HUES48 (cell line): ENCODE data around the gene PIK3R1.

ENCODE experiments used
- H3K27ac ChIP-seq: one replicate; pipeline ENCODE4 v1.7.0; 2013; ENCODE audit warnings: low read depth, low read length, inconsistent platforms
- H3K27me3 ChIP-seq: 2 replicates; pipeline ENCODE4 v1.6.1; 2013; ENCODE audit warnings: mild to moderate bottlenecking, low read length; ENCODE audit not compliant: control insufficient read depth, insufficient read depth
- H3K36me3 ChIP-seq: 2 replicates; pipeline ENCODE4 v1.6.1; 2013; ENCODE audit warnings: low read length; ENCODE audit not compliant: control insufficient read depth, insufficient read depth
- H3K4me1 ChIP-seq: 2 replicates; pipeline ENCODE4 v1.6.1; 2013; ENCODE audit warnings: mild to moderate bottlenecking, low read length; ENCODE audit not compliant: control insufficient read depth, insufficient read depth
- H3K4me3 ChIP-seq: 2 replicates; pipeline ENCODE4 v1.5.1; 2013; ENCODE audit warnings: mild to moderate bottlenecking, low read depth, low read length
- H3K9ac ChIP-seq: 2 replicates; pipeline ENCODE4 v1.6.1; 2013; ENCODE audit warnings: mild to moderate bottlenecking, low read depth, low read length, moderate library complexity
- H3K9me3 ChIP-seq: 2 replicates; pipeline ENCODE4 v1.6.1; 2013; ENCODE audit warnings: low read length; ENCODE audit not compliant: control insufficient read depth, insufficient read depth

Gene PIK3R1

DNA sequence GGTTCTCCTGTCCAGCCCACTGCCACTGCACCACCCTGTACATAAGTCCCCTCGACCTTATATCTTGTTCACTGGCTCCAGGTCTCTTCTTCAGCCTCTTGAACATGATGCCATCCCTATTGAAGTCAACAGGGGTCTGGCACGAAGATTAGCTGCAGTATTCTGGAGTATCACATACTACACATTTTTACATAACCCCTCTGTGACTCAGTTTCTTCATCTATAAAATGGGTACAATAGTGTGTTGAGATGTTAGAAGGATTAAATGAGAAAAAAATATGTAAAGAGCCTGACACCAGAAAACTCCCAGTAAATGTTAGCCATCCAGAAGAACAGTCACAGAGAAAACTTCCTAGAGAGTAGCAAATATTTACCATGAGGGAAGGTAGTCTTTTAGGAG lies 98.9 kb downstream of the PIK3R1 start:
- Histone ChIP-seq H3K36me3 (no peaks in the 10 kb centered on the region), H3K4me1 (no peaks in the 10 kb centered on the region), H3K4me3 (no peak overlapping the region), H3K9ac (no peak overlapping the region), H3K27me3 (no peaks in the 10 kb centered on the region), H3K9me3 (no peaks in the 10 kb centered on the region), H3K27ac (no peak overlapping the region)

DNA sequence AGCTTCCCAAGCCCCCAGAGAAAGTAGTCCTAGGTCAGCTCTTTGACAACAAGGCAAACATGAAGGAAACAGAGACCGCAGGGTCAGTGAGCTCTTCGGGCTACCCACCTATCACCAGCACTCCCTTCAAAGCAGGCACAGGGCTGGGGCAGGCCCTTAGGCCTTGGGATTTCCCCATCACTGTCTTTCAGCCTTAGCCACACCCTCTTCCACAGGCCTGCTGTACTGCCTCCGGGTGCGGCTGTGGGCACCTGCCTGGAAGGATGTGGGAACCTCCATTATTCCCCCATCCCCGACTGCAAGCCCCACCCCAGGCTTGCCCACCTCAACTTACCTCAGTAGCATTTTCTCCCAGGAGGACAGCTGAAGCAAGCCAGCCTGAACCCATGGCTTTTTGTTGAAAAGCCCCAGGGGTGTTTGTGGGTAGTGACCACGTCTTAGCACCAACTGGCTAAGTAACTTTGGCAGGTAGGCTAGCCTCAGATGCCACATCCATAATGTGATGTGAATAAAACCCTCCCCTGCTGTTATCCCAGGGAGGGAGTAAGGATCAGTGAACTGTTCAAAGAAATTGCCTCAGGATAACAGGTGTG lies 100.2 kb downstream of the PIK3R1 start:
- Histone ChIP-seq H3K36me3 (no peaks in the 10 kb centered on the region), H3K4me1 (no peaks in the 10 kb centered on the region), H3K9me3 (no peaks in the 10 kb centered on the region), H3K9ac (no peak overlapping the region), H3K27ac (no peak overlapping the region), H3K4me3 (no peak overlapping the region), H3K27me3 (no peaks in the 10 kb centered on the region)

DNA sequence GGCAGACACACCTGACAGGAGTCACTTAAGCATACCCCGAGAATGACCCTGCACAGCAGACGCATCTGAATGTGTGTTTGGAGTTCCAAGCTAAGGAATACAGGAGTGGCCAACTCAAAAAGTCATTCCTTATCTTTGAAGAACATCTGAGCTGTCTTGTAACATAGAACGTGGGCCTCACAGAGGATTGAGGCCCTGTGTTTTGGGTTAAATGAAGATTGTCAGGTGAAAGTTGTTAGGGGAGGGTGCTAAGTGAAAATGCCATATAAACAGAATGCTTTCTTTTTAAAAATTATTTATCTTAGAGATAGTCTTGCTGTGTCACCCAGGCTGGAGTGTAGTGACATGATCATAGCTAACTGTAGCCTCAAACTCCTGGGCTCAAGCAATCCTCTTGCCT lies 100.9 kb downstream of the PIK3R1 start:
- Histone ChIP-seq H3K27me3 (no peaks in the 10 kb centered on the region), H3K9ac (no peak overlapping the region), H3K27ac (no peak overlapping the region), H3K9me3 (no peaks in the 10 kb centered on the region), H3K4me1 (no peaks in the 10 kb centered on the region), H3K36me3 (no peaks in the 10 kb centered on the region), H3K4me3 (no peak overlapping the region)

DNA sequence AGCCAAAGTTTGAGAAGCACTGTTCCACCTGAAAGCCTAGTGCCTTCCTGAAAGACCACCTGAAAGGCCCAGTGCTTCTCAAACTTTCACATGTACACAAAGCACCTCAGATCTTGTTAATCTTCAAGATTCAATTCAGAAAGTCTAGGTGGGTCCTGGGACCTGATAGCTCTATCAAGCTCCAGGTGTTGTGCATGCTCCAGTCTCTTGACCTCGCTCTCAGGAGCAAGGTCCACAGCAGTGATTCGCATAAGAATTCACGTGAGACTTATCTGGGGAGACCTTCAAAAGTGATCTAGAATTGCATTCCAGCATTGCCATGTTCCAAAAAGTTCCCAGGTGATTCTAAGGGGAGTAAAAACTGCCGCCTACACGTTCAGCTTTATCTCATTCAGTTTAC lies 102.1 kb downstream of the PIK3R1 start:
- Histone ChIP-seq H3K27me3 (no peaks in the 10 kb centered on the region), H3K36me3 (no peaks in the 10 kb centered on the region), H3K4me3 (no peak overlapping the region), H3K4me1 (no peaks in the 10 kb centered on the region), H3K27ac (no peak overlapping the region), H3K9ac (no peak overlapping the region), H3K9me3 (no peaks in the 10 kb centered on the region)

DNA sequence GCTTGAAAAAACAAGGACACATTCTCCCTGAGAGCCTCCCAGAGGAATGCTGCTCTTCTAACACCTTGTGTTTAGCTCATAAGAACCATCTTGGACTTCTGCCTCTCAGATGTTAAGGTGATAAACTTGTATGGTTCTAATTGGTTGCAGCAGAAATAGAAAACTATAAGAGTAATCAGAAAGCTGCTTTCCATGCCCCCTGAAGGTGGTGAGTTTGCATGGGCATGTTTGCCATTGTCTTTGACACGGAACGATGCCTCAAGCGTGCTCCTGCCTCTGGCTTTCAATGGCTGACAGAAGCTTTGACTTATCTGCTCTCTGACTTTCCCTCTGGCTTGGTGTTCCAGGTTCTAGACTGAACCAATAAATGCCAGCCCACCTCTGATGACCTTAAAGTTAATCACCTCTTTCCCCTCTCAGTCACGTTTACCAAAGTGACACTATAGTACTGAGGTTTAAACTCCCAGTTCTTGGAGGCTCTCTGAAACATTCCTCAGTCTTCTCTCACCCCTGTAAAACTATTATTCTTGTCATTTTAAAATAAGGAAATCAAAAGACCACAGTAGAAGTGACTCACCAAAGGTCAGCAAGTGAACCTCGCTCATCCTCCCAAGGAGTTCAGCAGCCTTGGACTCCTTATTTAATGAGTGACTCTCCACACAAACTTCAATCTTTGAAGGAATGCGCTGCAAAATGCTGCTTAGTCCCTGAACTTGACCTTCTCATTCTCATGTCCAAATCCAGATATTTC lies 103.6 kb downstream of the PIK3R1 start:
- H3K4me3 ChIP-seq, result no peak overlapping the region
- no peak overlapping the region for H3K9ac ChIP-seq
- no peak overlapping the region for H3K27ac ChIP-seq
- H3K36me3 ChIP-seq, result no peaks in the 10 kb centered on the region
- H3K4me1 ChIP-seq, result no peaks in the 10 kb centered on the region
- H3K9me3 ChIP-seq, result no peaks in the 10 kb centered on the region
- H3K27me3 ChIP-seq, result no peaks in the 10 kb centered on the region

DNA sequence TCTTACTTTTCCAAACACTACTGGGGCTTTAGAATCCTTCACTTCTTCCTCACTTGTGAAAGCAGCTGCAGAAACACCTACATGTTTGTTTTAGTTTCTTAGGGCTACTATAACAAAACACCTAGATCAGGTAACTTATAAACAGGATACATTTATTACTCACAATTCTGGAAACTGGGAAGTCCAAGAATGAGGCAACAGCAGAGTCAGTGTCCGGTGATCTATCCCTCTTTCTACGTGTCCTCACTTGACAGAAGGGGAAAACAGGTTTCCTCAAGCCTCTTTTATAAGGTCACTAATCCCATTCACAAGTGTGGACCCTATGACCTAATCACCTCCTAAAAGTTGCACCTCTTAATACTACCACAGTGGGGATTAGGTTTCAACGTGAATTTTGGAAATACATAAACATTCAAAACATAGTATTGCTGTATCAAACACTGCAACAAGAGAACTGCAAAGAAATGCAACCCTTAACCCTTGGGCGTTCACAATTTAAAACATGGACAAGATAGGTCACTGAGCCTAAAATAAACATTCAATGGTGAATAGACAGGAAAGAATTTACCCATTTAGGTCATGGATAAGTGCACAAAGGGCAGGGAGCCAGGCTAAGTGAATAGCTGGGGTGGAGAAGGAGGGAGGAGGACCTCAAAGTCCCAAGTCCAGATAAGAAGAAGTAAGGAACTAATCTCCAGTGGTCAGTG lies 104.3 kb downstream of the PIK3R1 start:
- no peak overlapping the region for H3K4me3 ChIP-seq
- no peaks in the 10 kb centered on the region for H3K27me3 ChIP-seq
- no peak overlapping the region for H3K27ac ChIP-seq
- no peaks in the 10 kb centered on the region for H3K36me3 ChIP-seq
- H3K9ac ChIP-seq, result no peak overlapping the region
- no peaks in the 10 kb centered on the region for H3K4me1 ChIP-seq
- no peaks in the 10 kb centered on the region for H3K9me3 ChIP-seq

DNA sequence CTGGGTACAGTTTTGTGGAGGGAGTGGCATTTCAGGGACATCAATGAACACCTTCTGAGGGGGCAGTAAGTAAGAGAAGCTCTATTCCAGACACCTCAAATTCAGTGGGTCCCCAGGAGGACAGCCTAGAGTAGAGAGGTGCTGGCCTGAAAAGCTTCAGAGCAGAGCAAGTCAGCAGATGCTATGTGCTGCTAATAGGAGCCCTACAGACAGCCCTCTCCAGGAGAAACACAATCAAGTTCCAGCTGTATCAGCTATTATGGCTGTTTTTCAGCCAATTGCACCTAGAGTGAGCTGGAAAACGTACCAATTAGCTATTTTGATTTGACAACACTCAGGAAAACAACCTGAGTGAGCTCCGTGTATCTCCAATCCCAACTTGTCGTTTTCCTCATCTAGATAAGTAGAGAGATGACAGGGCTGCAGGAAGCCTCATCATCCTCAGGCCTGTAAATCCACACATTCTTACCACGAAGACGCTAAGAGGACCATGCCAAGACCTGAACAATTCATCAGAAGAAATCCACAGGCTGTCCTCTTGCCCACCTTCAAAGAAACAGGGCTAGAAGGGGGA lies 104.9 kb downstream of the PIK3R1 start:
- Histone ChIP-seq H3K9ac (no peak overlapping the region), H3K36me3 (no peaks in the 10 kb centered on the region), H3K27ac (no peak overlapping the region), H3K27me3 (no peaks in the 10 kb centered on the region), H3K9me3 (0 out of 2 replicates have a peak, but pooled peaks cover 3% of the 10 kb centered on the region), H3K4me1 (no peaks in the 10 kb centered on the region), H3K4me3 (no peak overlapping the region)

DNA sequence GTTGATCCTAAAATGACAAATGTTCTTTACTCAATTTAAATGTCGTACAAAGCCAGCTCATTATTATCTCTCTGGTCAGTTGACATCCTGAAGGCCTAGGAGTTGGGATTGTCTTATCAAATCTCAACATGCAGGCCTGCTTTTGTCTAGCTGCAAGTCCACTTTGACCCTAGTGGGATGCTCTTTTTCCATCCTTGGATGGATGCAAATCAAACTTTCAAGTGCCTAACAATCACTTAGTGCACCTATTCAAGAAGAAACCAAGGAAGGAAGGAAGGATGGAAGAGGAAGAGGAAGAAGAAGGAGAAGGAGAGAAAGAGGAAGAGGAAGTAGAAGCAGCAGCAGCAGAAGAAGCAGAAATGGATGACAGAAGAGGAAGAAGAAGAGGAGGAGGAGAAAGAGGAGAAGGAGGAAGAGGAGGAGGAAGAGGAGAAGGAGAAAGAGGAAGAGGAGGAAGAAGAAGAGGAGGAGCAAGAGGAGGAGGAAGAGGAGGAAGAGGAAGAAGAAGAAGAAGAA lies 109.6 kb downstream of the PIK3R1 start:
- Histone ChIP-seq H3K4me3 (no peak overlapping the region), H3K27me3 (no peaks in the 10 kb centered on the region), H3K9me3 (0 out of 2 replicates have a peak, but pooled peaks cover 3% of the 10 kb centered on the region), H3K9ac (no peak overlapping the region), H3K4me1 (no peaks in the 10 kb centered on the region), H3K27ac (no peak overlapping the region), H3K36me3 (no peaks in the 10 kb centered on the region)

DNA sequence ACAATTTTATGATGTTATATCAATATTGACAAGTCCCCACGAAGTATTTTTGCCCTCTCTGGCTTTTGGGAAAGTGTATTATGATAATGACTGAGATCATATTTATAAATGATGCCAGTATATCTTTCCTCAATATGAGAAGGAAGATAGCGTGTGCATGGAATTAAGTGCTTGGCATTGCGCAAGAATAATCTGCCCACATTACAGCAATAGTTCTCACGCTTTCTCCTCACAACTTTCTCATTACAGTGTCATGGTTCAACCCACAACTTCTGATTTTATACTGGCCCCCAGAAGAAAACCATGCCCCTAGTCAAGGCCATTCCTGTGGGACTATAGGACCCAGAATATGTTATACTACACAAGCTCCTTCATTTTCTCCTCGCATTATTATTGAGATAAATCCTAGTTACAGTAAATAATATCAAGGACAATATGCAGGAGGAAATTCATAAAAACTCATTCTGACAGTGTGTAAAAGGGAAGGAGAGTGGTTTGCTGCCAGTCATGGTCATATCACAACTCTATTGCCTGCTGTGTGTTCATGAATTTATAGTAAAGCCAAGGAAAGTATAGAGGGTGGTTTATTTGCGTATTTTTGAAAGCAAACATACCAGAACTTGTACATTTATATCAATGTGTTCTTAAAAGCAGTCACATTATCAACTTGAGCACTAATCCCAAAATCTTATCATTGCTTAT lies 114.1 kb downstream of the PIK3R1 start:
- Histone ChIP-seq H3K27ac (no peak overlapping the region), H3K27me3 (no peaks in the 10 kb centered on the region), H3K4me1 (no peaks in the 10 kb centered on the region), H3K36me3 (no peaks in the 10 kb centered on the region), H3K9ac (no peak overlapping the region), H3K9me3 (0 out of 2 replicates have a peak, but pooled peaks cover 3% of the 10 kb centered on the region), H3K4me3 (no peak overlapping the region)

DNA sequence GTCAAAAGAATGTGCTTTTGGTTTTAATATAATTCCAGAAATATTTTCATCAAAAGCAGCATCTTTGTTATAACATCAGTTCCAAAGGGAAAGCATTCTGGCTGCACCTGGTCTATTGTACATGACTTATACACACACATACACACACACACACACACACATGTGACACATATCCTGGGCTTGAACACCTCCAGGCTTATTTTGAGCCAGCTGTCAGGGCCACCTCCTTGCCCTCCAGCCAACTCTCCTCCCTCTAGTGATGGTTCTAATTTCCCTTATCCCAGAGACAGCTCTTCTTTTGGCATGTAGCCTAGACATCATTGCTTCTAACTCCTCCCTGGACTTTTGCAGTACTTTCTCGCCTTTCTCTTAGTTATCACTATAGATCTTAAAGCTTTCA lies 115.0 kb downstream of the PIK3R1 start:
- Histone ChIP-seq H3K4me3 (no peak overlapping the region), H3K27ac (no peak overlapping the region), H3K36me3 (no peaks in the 10 kb centered on the region), H3K4me1 (no peaks in the 10 kb centered on the region), H3K9ac (no peak overlapping the region), H3K9me3 (no peaks in the 10 kb centered on the region), H3K27me3 (no peaks in the 10 kb centered on the region)
